ENCODE data around the gene CPED1.
"Not testable (repeated sequence)": the region's sequence is repeated elsewhere in the genome, so short reads cannot be mapped to it uniquely, and the experiment has no call there.

CPED1 gene

GRCh38 chr7:121036776-121037175, 48.3 kb downstream of the CPED1 start:
- FAIRE-seq; DNase-seq (ENCODE audit: insufficient read length, low spot score): not testable (repeated sequence)

- DNase-seq (ENCODE audit: insufficient read length, low spot score); FAIRE-seq: not testable (repeated sequence)
Observed at GRCh38 chr7:121037329-121037728, 48.8 kb downstream of the CPED1 start.

- DNase-seq (ENCODE audit: insufficient read length, low spot score) (no peak), FAIRE-seq (no peak)
Observed at GRCh38 chr7:121037957-121038716, 49.6 kb downstream of the CPED1 start.

GRCh38 chr7:121038717-121039509, 50.4 kb downstream of the CPED1 start:
- DNase-seq (ENCODE audit: insufficient read length, low spot score) (no peak), FAIRE-seq (peak; percentile 42)

GRCh38 chr7:121039510-121039822, 51.0 kb downstream of the CPED1 start:
- FAIRE-seq, result no peak
- DNase-seq (ENCODE audit: insufficient read length, low spot score), result no peak

- FAIRE-seq (no peak), DNase-seq (ENCODE audit: insufficient read length, low spot score) (no peak)
Observed at GRCh38 chr7:121039994-121040393, 51.5 kb downstream of the CPED1 start.

- FAIRE-seq, result no peak
Observed at GRCh38 chr7:121041516-121042148, 53.1 kb downstream of the CPED1 start.

GRCh38 chr7:121042195-121042594, 53.7 kb downstream of the CPED1 start:
- DNase-seq (ENCODE audit: insufficient read length, low spot score) (no peak), FAIRE-seq (no peak)

More at GRCh38 chr7:121041516-121042148, 53.1 kb downstream of the CPED1 start:
- no peak for DNase-seq (ENCODE audit: insufficient read length, low spot score)

GRCh38 chr7:121042899-121043298, 54.4 kb downstream of the CPED1 start:
- FAIRE-seq, result no peak

GRCh38 chr7:121043314-121044234, 55.1 kb downstream of the CPED1 start:
- DNase-seq (ENCODE audit: insufficient read length, low spot score) (no peak), FAIRE-seq (no peak)

More at GRCh38 chr7:121042899-121043298, 54.4 kb downstream of the CPED1 start:
- no peak for DNase-seq (ENCODE audit: insufficient read length, low spot score)

- FAIRE-seq (no peak), DNase-seq (ENCODE audit: insufficient read length, low spot score) (no peak)
Observed at GRCh38 chr7:121045090-121045489, 56.6 kb downstream of the CPED1 start.

GRCh38 chr7:121046009-121046408, 57.5 kb downstream of the CPED1 start:
- no peak for DNase-seq (ENCODE audit: insufficient read length, low spot score)
- FAIRE-seq, result no peak

GRCh38 chr7:121046893-121047468, 58.5 kb downstream of the CPED1 start:
- FAIRE-seq, result no peak

GRCh38 chr7:121048195-121048594, 59.7 kb downstream of the CPED1 start:
- FAIRE-seq, result no peak
- DNase-seq (ENCODE audit: insufficient read length, low spot score), result no peak

More at GRCh38 chr7:121046893-121047468, 58.5 kb downstream of the CPED1 start:
- no peak for DNase-seq (ENCODE audit: insufficient read length, low spot score)

GRCh38 chr7:121049028-121049791, 60.7 kb downstream of the CPED1 start:
- FAIRE-seq (no peak), DNase-seq (ENCODE audit: insufficient read length, low spot score) (no peak)

GRCh38 chr7:121049897-121050296, 61.4 kb downstream of the CPED1 start:
- FAIRE-seq (no peak), DNase-seq (ENCODE audit: insufficient read length, low spot score) (no peak)

GRCh38 chr7:121053219-121053618, 64.7 kb downstream of the CPED1 start:
- DNase-seq (ENCODE audit: insufficient read length, low spot score), result no peak
- no peak for FAIRE-seq

GRCh38 chr7:121054925-121055324, 66.4 kb downstream of the CPED1 start:
- DNase-seq (ENCODE audit: insufficient read length, low spot score), result no peak
- no peak for FAIRE-seq

- FAIRE-seq, result no peak
Observed at GRCh38 chr7:121057878-121058277, 69.4 kb downstream of the CPED1 start.

More at GRCh38 chr7:121057878-121058277, 69.4 kb downstream of the CPED1 start:
- no peak for DNase-seq (ENCODE audit: insufficient read length, low spot score)
